Activated CD8-positive, alpha-beta T cell treated with anti-CD3 and anti-CD28 coated beads for 36 hours (primary cell): Measurements from ENCODE around the gene BICDL1. TPM values are rescaled to one million over a fixed set of nuclear protein-coding genes. Genes with fewer than 3 reads are reported as not detected.

Experiments used
- ATAC-seq: fragments of 200-7000 bp; cut with Tn5 transposase; one replicate; pipeline ENCODE4 v1.10.0; 2021; ENCODE audit warnings: mild to moderate bottlenecking, moderate library complexity
- CTCF ChIA-PET: fragments of 350-600 bp; sonication (Branson Sonifier 250); formaldehyde crosslinking; loops from one replicate; lab custom pipeline; 2021; ENCODE audit warnings: antibody characterized with exemption; lab: Charles Lee
- POLR2A ChIA-PET: fragments of 350-600 bp; sonication (Branson Sonifier 250); formaldehyde crosslinking; loops from one replicate; lab custom pipeline; 2021; ENCODE audit warnings: antibody characterized with exemption; lab: Charles Lee
- DNase-seq: peaks from one replicate; pipeline ENCODE4 v3.0.0-alpha.2; 2020
- H3K27ac Mint-ChIP-seq: one replicate; pipeline ENCODE4 v1.8.0; 2021; ENCODE audit warnings: mild to moderate bottlenecking, mixed read lengths
- H3K27me3 Mint-ChIP-seq: one replicate; pipeline ENCODE4 v1.8.0; 2021; ENCODE audit warnings: mixed read lengths
- H3K36me3 Mint-ChIP-seq: one replicate; pipeline ENCODE4 v1.8.0; 2021; ENCODE audit warnings: low read depth, mixed read lengths
- H3K4me1 Mint-ChIP-seq: one replicate; pipeline ENCODE4 v1.8.0; 2021; ENCODE audit warnings: low read depth, mixed read lengths
- H3K4me3 Mint-ChIP-seq: one replicate; pipeline ENCODE4 v1.8.0; 2021; ENCODE audit warnings: mild to moderate bottlenecking, moderate library complexity, mixed read lengths
- H3K9me3 Mint-ChIP-seq: one replicate; pipeline ENCODE4 v1.8.0; 2021; ENCODE audit warnings: mixed read lengths
- intact Hi-C: fragments of 100-400 bp; cut with micrococcal nuclease; formaldehyde crosslinking; loops from one replicate; pipeline ENCODE4 v1.10.0; 2022
- total RNA-seq, 2 experiments: library from RNA; stranded (reverse); gene quantifications; one replicate each; pipeline ENCODE4 v1.2.3, GENCODE V29; 2021
- TF ChIP-seq, protein P1 (sequence below): fragments of 200-600 bp; IDR thresholded peaks from one replicate; pipeline ENCODE4 v1.8.0; 2022; ENCODE audit warnings: antibody characterized with exemption, mild to moderate bottlenecking

BICDL1 gene
- total RNA-seq, 2 experiments from 2014 or later = 103 to 107 TPM

DNA sequence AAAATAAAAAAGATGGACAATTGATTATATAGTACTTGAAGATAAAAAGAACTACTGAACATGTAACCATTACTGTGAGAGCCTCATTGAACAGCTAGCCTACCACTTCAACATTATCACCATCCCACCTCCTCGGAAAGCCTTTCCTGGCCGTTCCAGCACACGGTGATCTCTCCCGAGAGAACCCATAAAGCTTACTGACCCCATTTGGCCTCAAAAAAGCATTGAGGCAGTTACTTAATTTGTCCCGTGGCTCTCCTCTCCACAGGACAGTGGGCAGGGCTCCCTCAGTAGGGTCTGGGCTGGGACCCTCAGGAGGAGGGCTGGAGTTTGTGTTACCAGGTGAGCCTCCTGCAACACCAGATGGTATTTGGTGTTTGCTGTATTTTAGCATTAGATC, 71.7 kb downstream of the BICDL1 start:
- TF ChIP-seq, protein P1, sequence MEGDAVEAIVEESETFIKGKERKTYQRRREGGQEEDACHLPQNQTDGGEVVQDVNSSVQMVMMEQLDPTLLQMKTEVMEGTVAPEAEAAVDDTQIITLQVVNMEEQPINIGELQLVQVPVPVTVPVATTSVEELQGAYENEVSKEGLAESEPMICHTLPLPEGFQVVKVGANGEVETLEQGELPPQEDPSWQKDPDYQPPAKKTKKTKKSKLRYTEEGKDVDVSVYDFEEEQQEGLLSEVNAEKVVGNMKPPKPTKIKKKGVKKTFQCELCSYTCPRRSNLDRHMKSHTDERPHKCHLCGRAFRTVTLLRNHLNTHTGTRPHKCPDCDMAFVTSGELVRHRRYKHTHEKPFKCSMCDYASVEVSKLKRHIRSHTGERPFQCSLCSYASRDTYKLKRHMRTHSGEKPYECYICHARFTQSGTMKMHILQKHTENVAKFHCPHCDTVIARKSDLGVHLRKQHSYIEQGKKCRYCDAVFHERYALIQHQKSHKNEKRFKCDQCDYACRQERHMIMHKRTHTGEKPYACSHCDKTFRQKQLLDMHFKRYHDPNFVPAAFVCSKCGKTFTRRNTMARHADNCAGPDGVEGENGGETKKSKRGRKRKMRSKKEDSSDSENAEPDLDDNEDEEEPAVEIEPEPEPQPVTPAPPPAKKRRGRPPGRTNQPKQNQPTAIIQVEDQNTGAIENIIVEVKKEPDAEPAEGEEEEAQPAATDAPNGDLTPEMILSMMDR = no peak
- Mint-ChIP-seq H3K4me3 (no peak overlapping the region), H3K36me3 (peaks cover 32% of the 10 kb centered on the region), H3K4me1 (peaks cover 17% of the 10 kb centered on the region), H3K27ac (no peak overlapping the region), H3K27me3 (no peaks in the 10 kb centered on the region), H3K9me3 (no peaks in the 10 kb centered on the region)
- CTCF ChIA-PET = interaction anchor here (0.9 to 1.5 kb wide), 2 partner anchors 26 to 138 kb away, joined by 3 read pairs; no protein-coding TSS in a partner anchor
- intact Hi-C loops = no loop called here
- POLR2A ChIA-PET = interaction anchor here (0.6 to 0.8 kb wide), 2 partner anchors 12 to 152 kb away, joined by 3 read pairs; no protein-coding TSS in a partner anchor
- no peak for ATAC-seq
- DNase-seq = no peak

DNA sequence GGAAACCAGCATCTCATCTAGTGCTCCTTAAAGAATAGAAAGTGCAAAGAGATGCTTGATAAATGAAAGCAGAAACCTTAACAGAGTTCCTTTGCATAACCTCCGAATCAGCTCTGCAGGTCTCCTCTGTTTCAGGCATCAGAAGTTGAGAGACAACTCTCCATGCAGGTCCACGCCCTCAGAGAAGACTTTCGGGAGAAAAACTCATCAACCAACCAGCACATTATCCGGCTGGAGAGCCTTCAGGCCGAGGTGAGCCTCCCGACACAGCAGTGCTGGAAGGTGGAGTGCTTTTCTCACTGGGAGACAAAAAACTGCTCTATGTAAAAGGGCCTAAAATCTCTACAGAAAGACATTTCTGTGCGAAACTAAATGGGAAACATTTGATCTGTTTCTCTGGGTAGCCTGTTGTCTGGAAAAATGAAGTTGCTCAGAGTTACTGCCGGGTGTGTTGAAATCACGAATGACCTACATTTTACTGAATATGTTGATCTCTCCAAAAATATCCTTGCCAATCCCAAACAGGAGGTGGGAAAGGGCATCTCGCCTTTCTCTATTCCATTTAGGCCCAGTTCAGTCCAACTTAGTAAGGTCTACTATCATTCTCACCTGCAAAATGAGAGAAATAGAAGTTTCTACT, 72.7 kb downstream of the BICDL1 start:
- H3K9me3 Mint-ChIP-seq = no peaks in the 10 kb centered on the region
- H3K4me3 Mint-ChIP-seq = no peak overlapping the region
- DNase-seq (no peak), ATAC-seq (no peak)
- no peaks in the 10 kb centered on the region for H3K27me3 Mint-ChIP-seq
- no peak overlapping the region for H3K27ac Mint-ChIP-seq
- POLR2A ChIA-PET = no interaction called here
- intact Hi-C loops = no loop called here
- CTCF ChIA-PET = no interaction called here
- TF ChIP-seq, protein P1 = no peak
- peaks cover 17% of the 10 kb centered on the region for H3K4me1 Mint-ChIP-seq
- peaks cover 41% of the 10 kb centered on the region for H3K36me3 Mint-ChIP-seq

DNA sequence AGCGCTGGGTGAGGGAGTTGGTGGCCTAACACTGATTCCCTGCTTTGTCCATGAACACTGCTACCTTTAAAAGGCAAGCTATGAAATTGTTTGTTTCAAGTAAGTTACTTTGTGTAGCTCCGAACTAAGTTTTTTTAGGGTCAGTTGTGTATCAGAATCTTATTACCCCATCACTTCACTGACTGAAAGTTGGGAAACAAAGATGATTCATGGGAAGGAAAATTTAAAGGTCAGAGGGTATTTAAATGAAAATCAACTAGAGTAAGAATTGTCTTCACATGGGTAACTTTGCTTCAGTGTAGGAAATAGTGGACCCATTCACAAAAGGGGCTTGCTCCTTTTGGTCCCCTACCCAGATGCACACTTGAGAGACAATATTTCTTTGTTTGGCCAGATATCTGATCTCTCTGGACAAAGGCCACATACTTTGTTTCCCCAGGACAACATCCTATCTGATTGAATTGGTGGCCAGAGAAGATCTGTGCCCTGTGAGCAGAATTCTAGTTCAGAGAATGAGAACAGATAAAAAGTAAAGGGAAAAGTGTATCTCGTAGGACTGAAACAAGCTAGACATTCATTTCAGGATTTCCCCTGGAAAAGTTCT, 74.0 kb downstream of the BICDL1 start:
- Mint-ChIP-seq H3K27me3 (no peaks in the 10 kb centered on the region), H3K27ac (peak overlapping the region; percentile 2), H3K4me1 (peaks cover 17% of the 10 kb centered on the region), H3K36me3 (peaks cover 46% of the 10 kb centered on the region), H3K4me3 (no peak overlapping the region), H3K9me3 (no peaks in the 10 kb centered on the region)
- TF ChIP-seq, protein P1 = no peak
- CTCF ChIA-PET = interaction anchor here (0.5 to 1.5 kb wide), 4 partner anchors 9 to 508 kb away, joined by 3 to 5 read pairs (median 4); no protein-coding TSS in a partner anchor
- no peak for DNase-seq
- intact Hi-C loops = no loop called here
- no peak for ATAC-seq
- POLR2A ChIA-PET = no interaction called here

DNA sequence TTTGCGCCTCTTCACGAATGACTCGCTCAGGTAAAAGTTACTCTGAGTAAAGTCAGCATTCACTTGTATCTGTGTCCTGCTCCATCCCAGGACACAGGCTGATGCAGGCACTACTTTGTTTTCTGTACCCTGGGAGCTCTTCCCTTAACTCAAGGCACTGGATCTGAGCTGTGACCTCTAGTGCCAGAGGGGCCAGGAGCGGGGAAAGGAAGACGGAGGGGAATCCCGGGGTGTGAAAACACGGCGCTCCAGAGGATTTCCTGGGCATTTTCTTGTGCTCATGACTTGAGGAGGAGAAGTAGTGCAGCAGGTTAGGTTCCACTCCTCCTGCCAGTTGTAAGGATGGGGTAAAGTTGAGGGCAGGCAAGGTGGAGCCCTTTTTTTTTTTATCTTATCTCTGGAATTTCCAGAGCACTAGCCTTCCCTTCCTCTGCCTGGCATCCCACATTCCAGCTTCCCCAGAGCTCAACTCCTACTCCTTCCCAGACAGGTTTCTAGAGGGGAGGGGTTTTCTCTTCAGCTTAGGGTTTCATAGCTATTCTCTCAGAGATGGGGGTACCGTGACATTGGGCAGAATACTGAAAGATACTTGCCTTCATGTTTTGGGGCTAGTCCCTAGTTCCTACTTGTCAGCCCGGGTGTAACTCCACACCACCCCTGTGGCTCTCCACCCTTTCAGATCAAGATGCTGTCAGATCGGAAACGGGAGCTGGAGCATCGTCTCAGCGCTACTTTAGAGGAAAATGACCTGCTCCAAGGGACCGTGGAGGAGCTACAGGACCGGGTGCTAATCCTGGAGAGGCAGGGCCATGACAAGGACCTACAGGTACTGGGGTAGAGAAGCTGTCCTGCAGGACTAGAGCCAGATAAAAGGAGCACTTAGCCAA, 75.3 kb downstream of the BICDL1 start:
- ChIA-PET POLR2A (interaction anchor here (0.9 to 1.0 kb wide), 3 partner anchors 16 to 227 kb away, joined by 3 to 4 read pairs (median 3); partner anchors contain the start of gene RNU4-2), CTCF (interaction anchor here (1.3 to 1.5 kb wide), 3 partner anchors 8 to 23 kb away, joined by 4 to 5 read pairs (median 4); no protein-coding TSS in a partner anchor)
- Mint-ChIP-seq H3K4me1 (peaks cover 17% of the 10 kb centered on the region), H3K27me3 (no peaks in the 10 kb centered on the region), H3K4me3 (no peak overlapping the region), H3K9me3 (no peaks in the 10 kb centered on the region), H3K36me3 (peaks cover 45% of the 10 kb centered on the region), H3K27ac (no peak overlapping the region)
- intact Hi-C loops = no loop called here
- DNase-seq = no peak
- ATAC-seq = no peak
- TF ChIP-seq, protein P1 = no peak
